Stimulated activated CD8-positive, alpha-beta memory T cell treated with anti-CD3 and anti-CD28 coated beads, Interleukin-12 subunit alpha, Interleukin-12 subunit beta, amount 100 ng/mL, for 24 hours (primary cell): ENCODE measurements around the gene CEND1.

Experiments
- DNase-seq: peaks from one replicate; pipeline ENCODE4 v3.0.0-alpha.2; 2020; ENCODE audit errors: extremely low read depth

Gene CEND1

DNA sequence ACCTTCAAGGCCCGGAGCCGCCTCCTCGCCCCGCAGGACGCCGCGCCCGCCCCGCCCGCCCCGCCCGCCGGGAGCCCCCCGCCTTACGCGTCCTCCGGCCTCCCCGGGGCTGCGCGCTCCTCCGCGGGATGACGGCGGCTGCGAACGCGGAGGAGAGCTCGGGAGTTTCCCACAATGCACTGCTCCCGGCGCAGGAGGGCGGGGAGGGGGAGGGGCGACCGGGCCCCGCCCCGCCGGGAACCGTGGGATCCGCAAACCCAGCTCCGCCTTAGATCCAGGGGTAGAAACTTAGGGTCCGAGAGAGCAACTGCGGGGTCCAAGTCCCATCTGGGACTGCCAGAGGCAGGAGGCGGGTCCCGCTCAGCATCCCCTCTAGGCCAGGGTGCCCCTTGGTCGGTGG lies at the start of gene CEND1:
Gene CEND1, minus strand, starts transcription at position 148 of the 400 bp plus-strand sequence. CDS start 1,514 bp downstream, outside the sequence.
- DNase-seq: no peak

- no peak for DNase-seq
Observed at GRCh38 chr11:839280-839623, 49.4 kb upstream of the CEND1 start.

DNA sequence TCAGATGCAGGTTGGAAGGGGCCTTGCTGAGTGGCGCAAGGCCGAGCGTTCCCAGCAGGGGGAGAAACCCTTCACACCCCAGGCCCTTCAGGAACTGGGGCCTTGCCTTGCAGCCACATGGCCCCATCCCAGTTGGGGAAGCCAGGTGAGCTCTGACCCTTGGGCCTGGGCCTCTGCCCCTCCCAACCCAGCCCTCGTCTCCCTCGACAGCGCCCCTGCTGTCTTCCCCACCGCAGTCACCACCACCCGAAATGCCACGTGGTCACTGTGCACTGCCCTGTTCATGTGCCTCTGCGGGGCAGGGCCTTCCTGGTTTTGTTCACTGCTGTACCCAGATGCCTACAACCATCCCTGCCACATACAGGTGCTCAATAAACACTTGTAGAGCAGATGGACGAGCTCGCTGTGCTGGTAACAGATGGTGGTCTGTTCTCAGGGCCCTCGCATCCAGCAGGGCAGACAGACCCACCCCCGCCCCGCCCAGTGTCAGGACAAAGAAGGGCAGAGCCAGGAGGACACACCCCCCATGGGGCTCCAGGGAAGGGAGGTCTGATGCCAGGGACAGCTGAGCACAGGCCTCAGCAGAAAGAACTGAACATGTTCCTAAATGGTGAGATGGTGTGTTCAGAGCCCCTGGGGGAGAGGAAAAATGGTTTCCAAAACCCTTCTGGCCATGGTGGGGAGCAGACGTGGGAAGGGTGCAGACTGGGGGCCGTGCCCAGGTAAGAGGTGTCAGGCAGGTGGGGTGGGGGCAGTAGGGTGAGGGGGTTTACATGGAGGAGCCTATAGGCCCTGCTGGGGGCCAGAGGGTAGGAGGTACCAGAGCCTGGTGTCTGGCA lies 48.8 kb upstream of the CEND1 start:
- no peak for DNase-seq

DNA sequence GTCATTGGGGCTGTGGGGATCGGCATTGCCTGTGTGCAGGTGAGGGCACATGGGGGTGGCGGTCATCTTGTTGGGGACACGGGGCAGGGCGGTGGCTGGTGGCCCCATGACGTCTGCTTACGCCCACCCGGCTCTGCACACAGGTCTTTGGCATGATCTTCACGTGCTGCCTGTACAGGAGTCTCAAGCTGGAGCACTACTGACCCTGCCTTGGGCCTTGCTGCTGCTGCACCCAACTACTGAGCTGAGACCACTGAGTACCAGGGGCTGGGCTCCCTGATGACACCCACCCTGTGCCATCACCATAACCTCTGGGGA lies 48.1 kb upstream of the CEND1 start:
- DNase-seq: no peak

- no peak for DNase-seq
Observed at GRCh38 chr11:837189-837989, 47.5 kb upstream of the CEND1 start.

DNA sequence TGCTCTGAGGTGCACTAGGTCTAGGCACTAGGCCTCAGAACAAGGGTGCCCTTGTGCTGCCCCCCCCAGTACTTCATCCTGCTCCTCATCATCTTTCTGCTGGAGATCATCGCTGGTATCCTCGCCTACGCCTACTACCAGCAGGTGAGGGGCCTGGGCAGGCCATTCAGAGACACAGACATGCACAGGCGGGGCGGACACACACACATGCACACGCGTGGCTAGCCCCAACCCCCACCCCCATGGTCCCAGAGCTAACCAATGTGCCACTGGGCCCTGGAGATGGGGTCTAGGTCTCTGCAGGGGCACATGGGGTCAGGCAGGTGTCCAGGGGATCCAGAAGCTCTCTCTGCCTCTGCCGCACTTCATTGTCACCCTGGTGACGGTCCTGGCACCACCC lies 46.8 kb upstream of the CEND1 start:
- DNase-seq: no peak

GRCh38 chr11:836274-836673 lies 46.4 kb upstream of the CEND1 start:
- no peak for DNase-seq

DNA sequence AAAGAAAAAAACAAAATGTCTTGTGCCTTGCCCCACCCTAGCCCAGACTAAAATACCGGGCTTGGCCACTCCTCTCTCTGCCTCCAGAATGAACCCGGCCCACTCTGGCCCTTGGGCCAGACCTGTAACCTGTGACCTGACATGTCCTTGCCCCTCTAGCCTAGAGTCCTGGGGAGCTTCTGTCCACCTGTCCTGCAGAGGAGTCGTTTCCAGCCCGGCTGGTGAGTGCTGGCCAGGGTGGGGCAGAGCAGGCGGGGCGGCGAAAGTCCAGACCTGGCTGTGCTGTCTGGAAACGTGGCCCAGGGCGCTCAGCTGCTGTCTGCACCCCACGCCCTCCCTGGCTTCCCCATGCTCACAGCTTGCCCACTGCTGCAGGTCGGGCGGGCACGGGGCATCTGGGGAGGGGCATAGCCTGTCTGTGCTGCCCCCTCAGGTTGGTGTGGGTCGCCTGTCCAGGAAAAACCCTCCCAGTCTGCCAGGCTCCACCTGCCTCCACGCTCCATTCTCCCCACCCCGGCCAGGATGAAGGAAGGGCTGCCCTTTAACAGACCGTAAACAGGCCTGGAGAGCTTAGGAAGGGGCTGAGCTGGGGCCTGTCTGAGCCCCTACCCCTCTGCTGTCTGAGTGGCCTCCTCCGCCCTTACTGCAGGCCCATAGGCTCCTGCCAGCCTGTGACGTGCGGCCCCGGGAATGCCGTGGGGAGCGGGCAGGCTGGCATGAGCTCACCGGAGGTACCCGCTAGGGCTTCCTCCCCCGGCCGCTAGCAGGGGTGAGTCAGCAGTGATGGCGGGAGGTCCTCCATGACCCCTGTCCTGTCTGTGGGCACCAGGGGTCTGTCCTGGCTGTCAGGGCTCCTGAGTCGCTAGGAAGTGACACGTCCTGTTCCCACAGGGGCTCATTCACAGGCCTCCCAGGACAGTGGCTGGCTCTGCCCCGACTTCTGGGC lies 44.8 kb upstream of the CEND1 start:
- no peak for DNase-seq

GRCh38 chr11:833849-834311 lies 44.0 kb upstream of the CEND1 start:
- DNase-seq: no peak

- no peak for DNase-seq
Observed at GRCh38 chr11:833114-833791, 43.4 kb upstream of the CEND1 start.

DNA sequence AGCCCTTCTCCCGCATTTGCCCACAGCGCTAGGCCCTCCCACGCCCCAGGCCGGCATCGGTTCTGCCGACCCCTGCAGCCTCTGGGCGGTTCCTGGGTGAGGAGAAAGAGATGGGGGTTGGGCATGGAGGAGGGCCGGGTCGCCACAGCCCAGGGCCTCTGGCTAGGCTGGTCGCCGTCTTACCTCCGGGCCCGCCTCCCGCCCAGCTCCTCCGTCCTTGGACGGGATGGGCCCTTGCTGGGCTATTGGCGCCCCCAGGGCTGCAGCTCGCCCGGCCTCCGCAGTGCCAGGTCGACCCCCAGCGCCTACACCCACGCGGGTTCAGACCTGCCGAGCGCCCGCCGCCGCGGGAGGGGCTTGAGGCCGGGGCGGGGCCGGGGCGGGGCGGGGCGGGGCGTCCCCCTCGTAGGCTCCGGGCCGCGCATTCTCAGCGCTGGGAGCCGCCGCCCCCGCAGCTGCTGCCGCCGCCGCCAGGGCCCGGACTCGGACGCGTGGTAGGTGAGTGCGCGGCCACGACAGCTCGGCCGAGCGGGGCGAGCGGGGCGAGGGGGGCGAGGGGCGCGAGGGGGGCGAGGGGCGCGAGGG lies 42.7 kb upstream of the CEND1 start, which contains the start of gene CD151:
Gene CD151, plus strand, starts transcription at position 424 of the 585 bp plus-strand sequence. CDS start 3,118 bp downstream, outside the sequence.
- no peak for DNase-seq

- DNase-seq: no peak
Observed at GRCh38 chr11:831961-832528, 42.2 kb upstream of the CEND1 start.

- no peak for DNase-seq
Observed at GRCh38 chr11:831118-831864, 41.4 kb upstream of the CEND1 start.

GRCh38 chr11:830295-831117 lies 40.6 kb upstream of the CEND1 start:
- no peak for DNase-seq

DNA sequence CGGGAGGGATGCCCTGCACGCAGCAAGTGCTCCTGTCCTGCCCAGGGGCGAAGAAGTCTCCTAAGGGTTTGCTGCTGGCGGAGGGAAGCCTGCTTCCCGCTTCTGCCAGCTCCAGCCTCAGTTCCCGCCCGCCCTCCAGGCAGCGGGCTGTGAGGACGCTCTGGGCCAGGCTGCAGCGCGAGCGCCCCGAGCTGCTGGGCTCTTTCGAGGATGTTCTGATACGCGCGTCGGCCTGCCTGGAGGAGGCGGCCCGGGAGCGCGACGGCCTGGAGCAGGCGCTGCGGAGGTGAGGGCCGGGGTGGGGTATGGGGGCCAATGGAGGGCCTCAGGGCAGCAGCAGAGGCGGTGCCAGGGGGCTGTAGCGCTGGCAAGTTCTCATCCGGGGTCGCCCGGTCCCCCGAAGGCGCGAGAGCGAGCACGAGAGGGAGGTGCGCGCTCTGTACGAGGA lies 40.0 kb upstream of the CEND1 start:
- DNase-seq: no peak

DNA sequence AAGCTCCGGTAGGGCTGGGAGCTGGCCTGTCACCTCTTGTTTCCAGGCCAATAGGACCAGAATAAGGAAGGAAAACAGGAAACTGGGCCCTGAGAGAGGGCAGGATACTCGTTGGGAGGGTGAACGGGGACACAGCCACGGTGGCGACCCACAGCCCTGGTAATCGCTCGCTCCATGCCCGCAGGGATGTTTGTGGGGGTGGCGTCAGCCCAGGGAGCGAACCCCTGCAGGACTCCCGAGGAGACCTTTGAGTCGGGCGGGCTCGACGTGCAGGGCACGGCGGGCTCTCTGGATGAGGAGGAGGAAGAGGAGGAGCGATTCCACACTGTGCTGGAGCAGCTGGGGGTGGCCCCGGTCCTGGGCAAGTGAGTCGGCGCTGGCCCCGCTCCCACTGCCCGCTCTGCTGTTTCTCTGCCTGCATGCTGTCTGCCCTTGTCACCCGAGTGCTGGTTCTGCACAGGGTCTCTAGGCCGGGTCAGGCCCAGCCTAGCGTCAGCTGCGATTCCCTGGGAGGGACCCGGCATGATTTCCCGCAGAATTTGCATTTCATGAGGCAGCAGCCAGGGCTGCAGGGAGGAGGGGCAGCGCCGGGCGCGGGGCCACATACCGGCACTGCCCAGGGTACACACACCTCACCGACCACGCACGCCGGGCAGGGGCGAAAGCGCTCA lies 39.4 kb upstream of the CEND1 start:
- DNase-seq: no peak

- no peak for DNase-seq
Observed at GRCh38 chr11:828506-829175, 38.8 kb upstream of the CEND1 start.

GRCh38 chr11:827897-828192 lies 38.0 kb upstream of the CEND1 start, which contains the start of gene CRACR2B:
Gene CRACR2B, plus strand, starts transcription at chr11:827919. Its CDS starts 689 bp downstream, at chr11:828608.
- no peak for DNase-seq
